Measurements from ENCODE around the gene TDRD9. TPM values are rescaled to one million over a fixed set of nuclear protein-coding genes. Genes with fewer than 3 reads are reported as not detected.
A peak's percentile ranks its signal among the peaks of the same experiment; 100 is the strongest.

The TDRD9 gene
- total and polyA plus RNA-seq, 8 donors = 0.63 to 9.1 (median 2.2) TPM

DNA sequence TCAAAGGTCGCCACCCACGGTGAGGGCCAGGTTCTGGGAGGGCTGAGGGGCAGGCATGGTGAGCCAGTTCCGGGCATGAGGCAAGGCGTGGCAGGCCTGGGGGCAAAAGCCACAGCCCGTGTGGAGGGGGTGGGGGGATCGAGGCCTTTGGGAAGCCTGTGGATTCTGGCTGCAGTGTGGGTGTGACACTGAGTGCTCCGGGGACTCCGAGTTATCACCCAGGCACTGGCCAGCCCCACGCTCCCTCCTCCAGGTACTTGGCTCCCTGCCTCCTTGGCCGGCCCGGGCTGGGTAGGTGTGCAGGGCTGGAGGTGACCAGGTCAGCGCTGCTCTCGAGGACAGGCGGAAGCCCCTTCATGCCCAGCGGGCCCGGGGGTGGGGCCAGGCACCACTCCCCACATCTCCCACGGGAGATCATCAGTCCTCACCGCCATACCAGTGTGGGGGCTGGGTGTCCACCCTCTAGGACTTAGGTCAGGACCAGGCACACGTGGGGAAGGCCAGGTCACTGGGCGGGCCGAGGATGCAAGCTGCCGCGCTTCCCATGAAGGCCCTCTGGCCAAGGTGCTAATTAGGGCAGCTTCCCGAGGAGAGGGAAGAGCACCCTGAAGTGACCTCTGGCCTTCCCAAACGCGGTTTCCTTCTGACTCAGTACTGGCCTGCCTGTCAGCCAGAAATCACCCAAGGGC lies 34.1 kb upstream of the TDRD9 start:
- intact Hi-C loops (cut with DNase I) = no loop called here

DNA sequence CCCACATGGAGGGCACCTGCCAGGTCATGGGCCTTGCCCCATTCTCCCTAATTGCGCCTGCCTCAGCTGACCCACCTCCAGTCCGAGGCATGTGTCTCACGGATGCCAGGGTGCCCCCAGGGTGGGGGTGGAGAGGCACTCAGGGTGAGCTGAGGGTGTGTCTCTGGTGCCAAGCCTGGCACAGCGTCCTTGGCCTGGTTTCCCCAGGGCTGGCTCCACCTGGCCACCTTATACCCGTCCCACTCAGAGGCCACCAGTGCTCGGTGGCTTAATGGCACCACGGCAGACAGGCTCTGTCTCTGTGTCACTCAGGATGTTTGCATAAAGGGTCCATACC lies 33.6 kb upstream of the TDRD9 start:
- H3K27ac ChIP-seq = no peak overlapping the region
- H3K36me3 ChIP-seq = no peaks in the 10 kb centered on the region
- H3K4me1 ChIP-seq = peaks cover 0 to 12% of the 10 kb centered on the region in 2 donors
- intact Hi-C loops (cut with DNase I) = no loop called here
- no peak overlapping the region for H3K4me3 ChIP-seq
- no peaks in the 10 kb centered on the region for H3K9me3 ChIP-seq
- ATAC-seq (no peak), DNase-seq (peak in 1 of 4 donors; percentile 49)
- no peaks in the 10 kb centered on the region for H3K27me3 ChIP-seq
- TF ChIP-seq, protein P1, sequence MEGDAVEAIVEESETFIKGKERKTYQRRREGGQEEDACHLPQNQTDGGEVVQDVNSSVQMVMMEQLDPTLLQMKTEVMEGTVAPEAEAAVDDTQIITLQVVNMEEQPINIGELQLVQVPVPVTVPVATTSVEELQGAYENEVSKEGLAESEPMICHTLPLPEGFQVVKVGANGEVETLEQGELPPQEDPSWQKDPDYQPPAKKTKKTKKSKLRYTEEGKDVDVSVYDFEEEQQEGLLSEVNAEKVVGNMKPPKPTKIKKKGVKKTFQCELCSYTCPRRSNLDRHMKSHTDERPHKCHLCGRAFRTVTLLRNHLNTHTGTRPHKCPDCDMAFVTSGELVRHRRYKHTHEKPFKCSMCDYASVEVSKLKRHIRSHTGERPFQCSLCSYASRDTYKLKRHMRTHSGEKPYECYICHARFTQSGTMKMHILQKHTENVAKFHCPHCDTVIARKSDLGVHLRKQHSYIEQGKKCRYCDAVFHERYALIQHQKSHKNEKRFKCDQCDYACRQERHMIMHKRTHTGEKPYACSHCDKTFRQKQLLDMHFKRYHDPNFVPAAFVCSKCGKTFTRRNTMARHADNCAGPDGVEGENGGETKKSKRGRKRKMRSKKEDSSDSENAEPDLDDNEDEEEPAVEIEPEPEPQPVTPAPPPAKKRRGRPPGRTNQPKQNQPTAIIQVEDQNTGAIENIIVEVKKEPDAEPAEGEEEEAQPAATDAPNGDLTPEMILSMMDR (IDR thresholded peaks at IDR 0.05) = no peak

More for the DNA sequence above, 34.1 kb upstream of the TDRD9 start:
- H3K9me3 ChIP-seq = no peaks in the 10 kb centered on the region
- TF ChIP-seq, protein P1 (IDR thresholded peaks at IDR 0.05) = no peak
- no peak for ATAC-seq
- H3K27me3 ChIP-seq = no peaks in the 10 kb centered on the region
- H3K4me3 ChIP-seq = no peak overlapping the region
- peak in 1 of 4 donors; percentile 78 for DNase-seq
- H3K27ac ChIP-seq = no peak overlapping the region
- no peaks in the 10 kb centered on the region for H3K36me3 ChIP-seq
- H3K4me1 ChIP-seq = peaks cover 0 to 12% of the 10 kb centered on the region in 2 donors

DNA sequence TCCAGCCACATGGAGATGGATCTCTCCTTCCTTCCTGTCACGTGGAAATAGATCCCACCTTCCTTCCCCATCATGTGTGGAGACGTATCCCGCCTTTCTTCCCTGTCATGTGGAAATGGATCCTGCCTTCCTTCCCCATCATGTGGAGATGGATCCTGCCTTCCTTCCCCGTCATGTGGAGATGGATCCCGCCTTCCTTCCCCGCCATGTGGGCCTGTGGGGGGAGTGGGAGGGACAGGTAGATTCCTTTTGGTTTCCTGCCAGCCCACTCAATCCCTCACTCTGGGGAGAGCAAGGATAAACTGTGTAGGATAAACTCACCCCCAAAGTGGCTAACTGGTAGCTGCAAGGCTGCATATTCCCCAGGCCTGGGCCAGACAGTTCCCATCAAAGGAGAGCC lies 31.7 kb upstream of the TDRD9 start:
- Histone ChIP-seq H3K4me1 (peaks cover 2 to 5% of the 10 kb centered on the region in 2 donors), H3K4me3 (no peak overlapping the region), H3K27me3 (no peaks in the 10 kb centered on the region), H3K27ac (no peak overlapping the region), H3K36me3 (no peaks in the 10 kb centered on the region), H3K9me3 (no peaks in the 10 kb centered on the region)
- intact Hi-C loops (cut with DNase I) = no loop called here
- ATAC-seq = no peak
- peak in 1 of 4 donors; percentile 9 for DNase-seq
- TF ChIP-seq, protein P1 (IDR thresholded peaks at IDR 0.05) = no peak

DNA sequence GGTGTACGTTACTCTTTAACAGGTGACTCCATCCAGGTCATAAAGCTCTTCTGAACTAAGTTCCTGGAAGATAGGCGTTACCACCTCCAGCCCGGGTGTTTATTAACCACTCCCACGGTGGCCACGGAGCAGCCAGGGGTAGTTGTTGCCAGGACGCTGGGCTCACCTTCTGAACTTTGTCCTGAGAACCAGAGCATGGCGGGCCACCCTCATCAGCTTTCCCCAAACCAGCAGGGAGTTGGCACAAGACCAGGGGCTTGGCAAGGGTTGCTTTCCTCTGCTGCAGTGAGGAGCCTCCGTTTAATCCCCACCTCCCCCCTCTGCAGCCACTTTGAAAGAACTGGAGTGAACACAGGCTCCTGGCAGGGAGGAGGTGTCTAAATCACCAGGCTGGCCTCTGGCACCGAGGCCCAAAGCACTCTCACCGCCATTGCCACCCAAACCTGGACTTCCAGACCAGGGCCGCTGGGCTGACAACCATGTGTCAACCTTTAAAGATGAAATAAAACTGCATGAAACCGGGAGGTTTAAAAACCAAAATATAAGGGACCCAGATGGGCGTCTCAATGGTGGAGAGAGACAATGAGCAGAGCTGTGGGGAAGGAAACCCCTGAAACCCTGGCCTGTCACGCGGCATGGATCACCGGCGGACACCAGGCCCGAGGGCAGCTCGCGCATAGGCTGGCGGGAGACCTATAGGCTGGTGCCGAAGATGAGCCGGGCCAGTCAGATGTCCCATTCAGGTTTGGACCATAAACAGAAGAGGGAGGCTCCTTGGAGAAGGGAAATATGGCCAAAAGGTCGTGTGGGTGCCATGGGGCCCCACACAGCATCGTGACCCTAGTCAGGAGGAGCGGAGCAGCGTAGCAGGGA lies 30.9 kb upstream of the TDRD9 start:
- ATAC-seq (peak; percentile 74), DNase-seq (peak in 1 of 4 donors; percentile 66)
- H3K27ac ChIP-seq = no peak overlapping the region
- TF ChIP-seq, protein P1 (IDR thresholded peaks at IDR 0.05) = no peak
- intact Hi-C loops (cut with DNase I) = no loop called here
- H3K27me3 ChIP-seq = no peaks in the 10 kb centered on the region
- H3K4me1 ChIP-seq = peaks cover 2 to 5% of the 10 kb centered on the region in 2 donors
- no peaks in the 10 kb centered on the region for H3K9me3 ChIP-seq
- no peak overlapping the region for H3K4me3 ChIP-seq
- no peaks in the 10 kb centered on the region for H3K36me3 ChIP-seq

DNA sequence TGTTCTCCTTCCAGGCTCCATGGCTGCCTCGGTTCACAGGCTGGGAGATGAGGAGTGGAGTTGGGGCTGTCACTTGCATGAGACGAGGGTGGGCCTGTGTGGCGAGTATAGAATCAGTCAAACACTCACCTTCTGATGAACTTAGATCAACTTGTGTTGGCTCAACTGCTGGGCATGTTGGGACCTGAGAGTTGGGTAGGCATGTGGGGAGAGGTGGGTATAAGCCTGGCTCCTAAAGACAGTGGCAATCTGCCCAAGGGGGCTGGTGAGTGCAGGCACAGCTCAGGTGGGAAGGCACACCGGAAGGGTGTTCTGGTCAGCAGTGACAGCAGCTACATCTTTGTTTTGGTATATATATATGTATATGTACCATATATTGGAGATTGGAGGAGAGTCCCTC lies 30.1 kb upstream of the TDRD9 start:
- Histone ChIP-seq H3K4me1 (peaks cover 2 to 5% of the 10 kb centered on the region in 2 donors), H3K9me3 (no peaks in the 10 kb centered on the region), H3K27ac (no peak overlapping the region), H3K36me3 (no peaks in the 10 kb centered on the region), H3K4me3 (no peak overlapping the region), H3K27me3 (no peaks in the 10 kb centered on the region)
- TF ChIP-seq, protein P1 (IDR thresholded peaks at IDR 0.05) = no peak
- ATAC-seq = no peak
- intact Hi-C loops (cut with DNase I) = no loop called here
- DNase-seq = peak in 1 of 4 donors; percentile 12
